ENCODE data around the gene HES2.
"Not testable (repeated sequence)": the region's sequence is repeated elsewhere in the genome, so short reads cannot be mapped to it uniquely, and the experiment has no call there.

Gene HES2

GRCh38 chr1:6419804-6420453 is at the start of gene HES2:
HES2 (minus strand) TSS chr1:6419919; CDS start chr1:6419820, 99 bp downstream.
- DNase-seq, result peak in 1 of 3 donors; percentile 55

- no peak for DNase-seq
These were observed 49.2 kb upstream of the HES2 start for GRCh38 chr1:6468729-6469461.

- DNase-seq, result no peak
These were observed 48.3 kb upstream of the HES2 start for GRCh38 chr1:6467744-6468688.

- DNase-seq, result no peak
These were observed 47.5 kb upstream of the HES2 start for GRCh38 chr1:6467224-6467623.

- no peak for DNase-seq
These were observed 47.0 kb upstream of the HES2 start for GRCh38 chr1:6466751-6467150.

- peak in 1 of 3 donors; percentile 30 for DNase-seq
These were observed 46.3 kb upstream of the HES2 start, which contains the start of gene TNFRSF25 for GRCh38 chr1:6466023-6466422. TNFRSF25 (minus strand) TSS chr1:6466173; CDS start chr1:6466107, 66 bp downstream.

GRCh38 chr1:6465461-6466005 is 45.8 kb upstream of the HES2 start:
- no peak for DNase-seq

- no peak for DNase-seq
These were observed 45.2 kb upstream of the HES2 start for GRCh38 chr1:6464915-6465314.

GRCh38 chr1:6464514-6464836 is 44.8 kb upstream of the HES2 start:
- no peak for DNase-seq

- DNase-seq, result no peak
These were observed 43.3 kb upstream of the HES2 start for GRCh38 chr1:6463120-6463412.

- DNase-seq, result no peak
These were observed 42.8 kb upstream of the HES2 start for GRCh38 chr1:6462412-6463119.

- DNase-seq, result no peak
These were observed 42.1 kb upstream of the HES2 start for GRCh38 chr1:6461538-6462411.

- no peak for DNase-seq
These were observed 41.4 kb upstream of the HES2 start for GRCh38 chr1:6461051-6461530.

GRCh38 chr1:6460301-6461050 is 40.8 kb upstream of the HES2 start:
- peak; percentile 21 to 78 (median 73) for DNase-seq

- no peak for DNase-seq
These were observed 40.1 kb upstream of the HES2 start for GRCh38 chr1:6459850-6460265.

GRCh38 chr1:6456800-6457466 is 37.2 kb upstream of the HES2 start:
- DNase-seq, result no peak

- DNase-seq, result not testable (repeated sequence)
These were observed 36.2 kb upstream of the HES2 start for GRCh38 chr1:6455752-6456520.

- peak in 1 of 3 donors; percentile 19 for DNase-seq
These were observed 35.4 kb upstream of the HES2 start for GRCh38 chr1:6454856-6455751.

Data from suppressor macrophage treated with lipopolysaccharide for 1 hour (primary cell).